ENCODE data around the gene LGMN. TPM values are rescaled to one million over a fixed set of nuclear protein-coding genes. Genes with fewer than 3 reads are reported as not detected.

The LGMN gene
- total and polyA plus RNA-seq, 2 donors, result 109 to 230 TPM

DNA sequence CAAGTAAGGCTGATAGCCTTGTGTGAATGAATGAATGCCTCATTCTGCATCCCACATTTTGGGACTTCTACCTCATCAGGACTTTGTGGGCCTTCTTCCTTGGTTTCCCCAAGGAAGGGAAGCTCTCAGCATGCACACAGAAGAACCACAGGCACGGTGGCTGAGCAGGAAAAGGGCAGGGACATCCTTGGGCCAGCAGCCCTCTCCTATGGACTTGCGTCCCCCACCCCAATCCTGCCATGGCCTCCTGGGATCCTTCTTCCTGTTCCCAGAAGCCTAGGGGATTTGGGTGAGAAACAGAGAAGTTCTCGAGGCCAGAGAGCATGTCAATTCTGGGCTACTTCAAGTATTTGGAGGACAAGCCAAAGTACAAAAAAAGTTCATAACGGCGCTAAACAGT is 69.7 kb downstream of the LGMN start:
- DNase-seq (ENCODE audit: low read depth in 6 of 9, low spot score in 9 of 9), result no peak
- no peak overlapping the region for H3K27ac ChIP-seq (ENCODE audit: low read depth in 1 of 2, low read length in 1 of 2)
- H3K4me3 ChIP-seq (ENCODE audit: low read length in 2 of 2), result no peak overlapping the region
- no peaks in the 10 kb centered on the region for H3K9me3 ChIP-seq (ENCODE audit: control insufficient read depth in 2 of 2, insufficient read depth in 1 of 2, low read length in 1 of 2)
- H3K36me3 ChIP-seq (ENCODE audit: control insufficient read depth in 2 of 2, insufficient read depth in 2 of 2, low read length in 1 of 2), result peaks cover 55 to 56% of the 10 kb centered on the region in 2 donors
- WGBS, result 98% methylated on average over 5 of the region's 5 CpGs
- H3K27me3 ChIP-seq (ENCODE audit: control insufficient read depth in 2 of 2, insufficient read depth in 1 of 2, low read length in 1 of 2), result no peaks in the 10 kb centered on the region
- peaks cover 0 to 21% of the 10 kb centered on the region in 2 donors for H3K4me1 ChIP-seq (ENCODE audit: control insufficient read depth in 2 of 2, insufficient read depth in 2 of 2, low read length in 2 of 2)

DNA sequence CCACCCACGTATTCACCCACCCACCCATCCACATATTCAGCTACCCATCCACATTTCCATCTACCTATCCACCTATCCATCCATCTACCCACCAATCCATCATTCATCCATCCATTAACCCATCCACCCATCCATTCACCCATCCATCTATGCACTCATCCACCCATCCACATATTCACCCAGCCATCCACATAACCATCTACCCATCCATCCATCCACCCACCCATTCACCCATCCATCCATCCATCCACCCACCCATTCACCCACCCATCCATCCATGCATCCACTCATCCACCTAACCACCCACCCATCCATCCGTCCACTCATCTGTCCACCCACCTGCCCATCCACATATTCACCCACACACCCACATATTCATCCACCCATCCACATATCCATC is 70.5 kb downstream of the LGMN start:
- H3K9me3 ChIP-seq (ENCODE audit: control insufficient read depth in 2 of 2, insufficient read depth in 1 of 2, low read length in 1 of 2), result no peaks in the 10 kb centered on the region
- no peaks in the 10 kb centered on the region for H3K27me3 ChIP-seq (ENCODE audit: control insufficient read depth in 2 of 2, insufficient read depth in 1 of 2, low read length in 1 of 2)
- H3K36me3 ChIP-seq (ENCODE audit: control insufficient read depth in 2 of 2, insufficient read depth in 2 of 2, low read length in 1 of 2), result peaks cover 56 to 61% of the 10 kb centered on the region in 2 donors
- no peak overlapping the region for H3K27ac ChIP-seq (ENCODE audit: low read depth in 1 of 2, low read length in 1 of 2)
- 97% methylated on average over 2 of the region's 2 CpGs for WGBS
- no peak overlapping the region for H3K4me3 ChIP-seq (ENCODE audit: low read length in 2 of 2)
- no peak for DNase-seq (ENCODE audit: low read depth in 6 of 9, low spot score in 9 of 9)
- H3K4me1 ChIP-seq (ENCODE audit: control insufficient read depth in 2 of 2, insufficient read depth in 2 of 2, low read length in 2 of 2), result peaks cover 0 to 21% of the 10 kb centered on the region in 2 donors

- Histone ChIP-seq H3K4me3 (ENCODE audit: low read length in 2 of 2) (no peak overlapping the region), H3K4me1 (ENCODE audit: control insufficient read depth in 2 of 2, insufficient read depth in 2 of 2, low read length in 2 of 2) (peaks cover 0 to 21% of the 10 kb centered on the region in 2 donors), H3K27ac (ENCODE audit: low read depth in 1 of 2, low read length in 1 of 2) (no peak overlapping the region), H3K36me3 (ENCODE audit: control insufficient read depth in 2 of 2, insufficient read depth in 2 of 2, low read length in 1 of 2) (peaks cover 53 to 60% of the 10 kb centered on the region in 2 donors), H3K9me3 (ENCODE audit: control insufficient read depth in 2 of 2, insufficient read depth in 1 of 2, low read length in 1 of 2) (no peaks in the 10 kb centered on the region), H3K27me3 (ENCODE audit: control insufficient read depth in 2 of 2, insufficient read depth in 1 of 2, low read length in 1 of 2) (no peaks in the 10 kb centered on the region)
- WGBS, result 41% methylated on average over 4 of the region's 4 CpGs
- no peak for DNase-seq (ENCODE audit: low read depth in 6 of 9, low spot score in 9 of 9)
These were observed 71.2 kb downstream of the LGMN start for GRCh38 chr14:92677087-92677668.

- Histone ChIP-seq H3K9me3 (ENCODE audit: control insufficient read depth in 2 of 2, insufficient read depth in 1 of 2, low read length in 1 of 2) (no peaks in the 10 kb centered on the region), H3K4me1 (ENCODE audit: control insufficient read depth in 2 of 2, insufficient read depth in 2 of 2, low read length in 2 of 2) (peaks cover 0 to 21% of the 10 kb centered on the region in 2 donors), H3K27me3 (ENCODE audit: control insufficient read depth in 2 of 2, insufficient read depth in 1 of 2, low read length in 1 of 2) (no peaks in the 10 kb centered on the region), H3K27ac (ENCODE audit: low read depth in 1 of 2, low read length in 1 of 2) (no peak overlapping the region), H3K4me3 (ENCODE audit: low read length in 2 of 2) (no peak overlapping the region), H3K36me3 (ENCODE audit: control insufficient read depth in 2 of 2, insufficient read depth in 2 of 2, low read length in 1 of 2) (peaks cover 53 to 59% of the 10 kb centered on the region in 2 donors)
- DNase-seq (ENCODE audit: low read depth in 6 of 9, low spot score in 9 of 9), result no peak
- WGBS, result 96% methylated on average over 8 of the region's 8 CpGs
These were observed 71.9 kb downstream of the LGMN start for GRCh38 chr14:92676403-92677086.

DNA sequence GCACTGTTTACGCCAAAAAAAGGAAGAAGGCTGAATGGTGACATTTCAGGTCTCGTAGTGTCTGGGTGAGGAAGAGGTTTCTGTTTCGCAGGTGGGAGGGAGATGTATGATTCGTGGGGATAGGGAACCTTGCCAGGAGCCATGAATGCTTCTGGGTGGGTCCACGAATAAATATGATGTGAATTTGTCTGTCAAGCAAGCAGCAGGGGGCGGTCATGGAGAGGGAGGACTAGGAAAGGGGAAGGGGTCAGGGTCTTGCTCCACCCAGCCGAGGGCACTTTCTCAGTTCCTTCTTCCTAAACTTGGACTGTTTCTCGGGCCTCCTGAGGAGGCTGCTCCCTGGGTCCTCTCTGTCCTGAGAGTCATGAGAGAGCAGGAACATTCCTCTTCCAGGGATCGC is 72.5 kb downstream of the LGMN start:
- 69% methylated on average over 9 of the region's 9 CpGs for WGBS
- Histone ChIP-seq H3K36me3 (ENCODE audit: control insufficient read depth in 2 of 2, insufficient read depth in 2 of 2, low read length in 1 of 2) (peaks cover 53 to 54% of the 10 kb centered on the region in 2 donors), H3K27ac (ENCODE audit: low read depth in 1 of 2, low read length in 1 of 2) (no peak overlapping the region)

DNA sequence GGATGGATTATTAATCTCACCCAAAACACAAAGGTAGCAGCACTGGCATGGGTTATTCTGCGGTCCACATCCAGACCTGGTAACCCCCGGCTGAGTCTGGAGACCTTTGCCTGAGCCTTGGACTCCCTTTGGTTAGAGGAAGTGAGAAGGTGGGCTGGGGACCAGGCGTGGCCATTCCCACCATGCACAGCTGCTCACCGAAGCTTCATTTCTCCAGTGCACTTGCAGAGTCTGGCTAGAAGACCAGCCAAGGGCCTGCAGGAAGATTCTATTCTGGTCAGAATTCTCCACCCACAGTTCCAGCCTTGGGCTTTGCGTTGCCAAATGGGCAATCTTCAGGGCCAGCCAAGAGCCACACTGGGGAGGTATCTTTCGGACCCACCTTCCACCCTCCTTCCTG is 73.0 kb downstream of the LGMN start:
- Histone ChIP-seq H3K9me3 (ENCODE audit: control insufficient read depth in 2 of 2, insufficient read depth in 1 of 2, low read length in 1 of 2) (no peaks in the 10 kb centered on the region), H3K27me3 (ENCODE audit: control insufficient read depth in 2 of 2, insufficient read depth in 1 of 2, low read length in 1 of 2) (no peaks in the 10 kb centered on the region), H3K27ac (ENCODE audit: low read depth in 1 of 2, low read length in 1 of 2) (peak overlapping the region in 1 of 2 donors; percentile 26), H3K36me3 (ENCODE audit: control insufficient read depth in 2 of 2, insufficient read depth in 2 of 2, low read length in 1 of 2) (peaks cover 50 to 57% of the 10 kb centered on the region in 2 donors), H3K4me1 (ENCODE audit: control insufficient read depth in 2 of 2, insufficient read depth in 2 of 2, low read length in 2 of 2) (peaks cover 0 to 16% of the 10 kb centered on the region in 2 donors), H3K4me3 (ENCODE audit: low read length in 2 of 2) (no peak overlapping the region)
- DNase-seq (ENCODE audit: low read depth in 6 of 9, low spot score in 9 of 9), result no peak
- 94% methylated on average over 6 of the region's 6 CpGs for WGBS

More for the DNA sequence above, 72.5 kb downstream of the LGMN start:
- DNase-seq (ENCODE audit: low read depth in 6 of 9, low spot score in 9 of 9), result no peak
- Histone ChIP-seq H3K27me3 (ENCODE audit: control insufficient read depth in 2 of 2, insufficient read depth in 1 of 2, low read length in 1 of 2) (no peaks in the 10 kb centered on the region), H3K4me3 (ENCODE audit: low read length in 2 of 2) (no peak overlapping the region), H3K4me1 (ENCODE audit: control insufficient read depth in 2 of 2, insufficient read depth in 2 of 2, low read length in 2 of 2) (peaks cover 0 to 15% of the 10 kb centered on the region in 2 donors), H3K9me3 (ENCODE audit: control insufficient read depth in 2 of 2, insufficient read depth in 1 of 2, low read length in 1 of 2) (no peaks in the 10 kb centered on the region)

DNA sequence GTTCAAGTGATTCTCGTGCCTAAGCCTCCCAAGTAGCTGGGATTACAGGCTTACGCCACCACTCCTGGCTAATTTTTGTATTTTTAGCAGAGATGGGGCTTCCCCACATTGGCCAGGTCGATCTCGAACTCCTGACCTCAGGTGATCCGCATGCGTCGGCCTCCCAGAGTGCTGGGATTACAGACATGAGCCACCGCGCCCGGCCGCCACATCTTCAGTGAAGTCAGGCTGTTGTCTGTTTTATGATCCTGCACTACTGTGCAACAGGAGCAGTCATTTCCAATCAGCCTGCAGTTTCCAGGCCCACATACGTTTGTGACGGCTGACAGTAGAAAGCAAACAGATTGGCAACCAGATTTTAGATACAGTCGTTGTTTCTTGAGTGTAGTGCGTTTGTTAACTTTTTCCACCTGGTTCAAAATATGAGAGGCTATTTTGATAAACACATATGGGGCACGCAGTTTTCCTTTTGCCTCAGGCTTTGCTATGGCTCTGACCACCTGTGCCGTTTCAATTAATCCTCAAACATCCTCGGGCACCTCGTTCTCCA is 74.8 kb downstream of the LGMN start:
- DNase-seq (ENCODE audit: low read depth in 6 of 9, low spot score in 9 of 9), result no peak
- WGBS, result 98% methylated on average over 19 of the region's 19 CpGs
- Histone ChIP-seq H3K4me1 (ENCODE audit: control insufficient read depth in 2 of 2, insufficient read depth in 2 of 2, low read length in 2 of 2) (peaks cover 0 to 23% of the 10 kb centered on the region in 2 donors), H3K4me3 (ENCODE audit: low read length in 2 of 2) (no peak overlapping the region), H3K27ac (ENCODE audit: low read depth in 1 of 2, low read length in 1 of 2) (no peak overlapping the region), H3K36me3 (ENCODE audit: control insufficient read depth in 2 of 2, insufficient read depth in 2 of 2, low read length in 1 of 2) (peaks cover 42 to 57% of the 10 kb centered on the region in 2 donors), H3K9me3 (ENCODE audit: control insufficient read depth in 2 of 2, insufficient read depth in 1 of 2, low read length in 1 of 2) (no peaks in the 10 kb centered on the region), H3K27me3 (ENCODE audit: control insufficient read depth in 2 of 2, insufficient read depth in 1 of 2, low read length in 1 of 2) (no peaks in the 10 kb centered on the region)

- H3K27me3 ChIP-seq (ENCODE audit: control insufficient read depth in 2 of 2, insufficient read depth in 1 of 2, low read length in 1 of 2), result no peaks in the 10 kb centered on the region
- peaks cover 33 to 54% of the 10 kb centered on the region in 2 donors for H3K36me3 ChIP-seq (ENCODE audit: control insufficient read depth in 2 of 2, insufficient read depth in 2 of 2, low read length in 1 of 2)
- no peak for DNase-seq (ENCODE audit: low read depth in 6 of 9, low spot score in 9 of 9)
- no peak overlapping the region for H3K27ac ChIP-seq (ENCODE audit: low read depth in 1 of 2, low read length in 1 of 2)
- peaks cover 0 to 25% of the 10 kb centered on the region in 2 donors for H3K4me1 ChIP-seq (ENCODE audit: control insufficient read depth in 2 of 2, insufficient read depth in 2 of 2, low read length in 2 of 2)
- 92% methylated on average over 9 of the region's 9 CpGs for WGBS
- no peaks in the 10 kb centered on the region for H3K9me3 ChIP-seq (ENCODE audit: control insufficient read depth in 2 of 2, insufficient read depth in 1 of 2, low read length in 1 of 2)
- H3K4me3 ChIP-seq (ENCODE audit: low read length in 2 of 2), result no peak overlapping the region
These were observed 77.6 kb downstream of the LGMN start for GRCh38 chr14:92670643-92671366.

- peaks cover 0 to 24% of the 10 kb centered on the region in 2 donors for H3K4me1 ChIP-seq (ENCODE audit: control insufficient read depth in 2 of 2, insufficient read depth in 2 of 2, low read length in 2 of 2)
- WGBS, result 29% methylated on average over 4 of the region's 4 CpGs
- H3K9me3 ChIP-seq (ENCODE audit: control insufficient read depth in 2 of 2, insufficient read depth in 1 of 2, low read length in 1 of 2), result no peaks in the 10 kb centered on the region
- no peaks in the 10 kb centered on the region for H3K27me3 ChIP-seq (ENCODE audit: control insufficient read depth in 2 of 2, insufficient read depth in 1 of 2, low read length in 1 of 2)
- H3K36me3 ChIP-seq (ENCODE audit: control insufficient read depth in 2 of 2, insufficient read depth in 2 of 2, low read length in 1 of 2), result peaks cover 28 to 54% of the 10 kb centered on the region in 2 donors
- no peak overlapping the region for H3K4me3 ChIP-seq (ENCODE audit: low read length in 2 of 2)
- peak in 1 of 9 donors; percentile 40 for DNase-seq (ENCODE audit: low read depth in 6 of 9, low spot score in 9 of 9)
- H3K27ac ChIP-seq (ENCODE audit: low read depth in 1 of 2, low read length in 1 of 2), result no peak overlapping the region
These were observed 78.3 kb downstream of the LGMN start for GRCh38 chr14:92670160-92670559.
